CD4-positive, alpha-beta T cell treated with Interferon gamma for 1 hour (primary cell): ENCODE results near the gene THADA.
"Not testable (repeated sequence)": the region's sequence is repeated elsewhere in the genome, so short reads cannot be mapped to it uniquely, and the experiment has no call there.

Experiments
- DNase-seq: peaks from one replicate; pipeline ENCODE4 v3.0.0-alpha.2; 2020

The THADA gene

GRCh38 chr2:43405829-43406228, 190.0 kb downstream of the THADA start:
- DNase-seq, result no peak

- no peak for DNase-seq
Observed at GRCh38 chr2:43402452-43402937, 193.3 kb downstream of the THADA start.

GRCh38 chr2:43402002-43402401, 193.8 kb downstream of the THADA start:
- DNase-seq, result no peak

- no peak for DNase-seq
Observed at GRCh38 chr2:43400508-43400907, 195.3 kb downstream of the THADA start.

GRCh38 chr2:43399515-43400264, 196.1 kb downstream of the THADA start:
- DNase-seq, result no peak

- no peak for DNase-seq
Observed at GRCh38 chr2:43399098-43399497, 196.7 kb downstream of the THADA start.

- DNase-seq, result no peak
Observed at GRCh38 chr2:43397821-43398220, 198.0 kb downstream of the THADA start.

GRCh38 chr2:43397411-43397810, 198.4 kb downstream of the THADA start:
- DNase-seq, result no peak

GRCh38 chr2:43396344-43396743, 199.5 kb downstream of the THADA start:
- not testable (repeated sequence) for DNase-seq

- no peak for DNase-seq
Observed at GRCh38 chr2:43393918-43394317, 201.9 kb downstream of the THADA start.

- DNase-seq, result no peak
Observed at GRCh38 chr2:43391878-43392215, 204.0 kb downstream of the THADA start.

- no peak for DNase-seq
Observed at GRCh38 chr2:43391201-43391877, 204.5 kb downstream of the THADA start.

- DNase-seq, result no peak
Observed at GRCh38 chr2:43389581-43390466, 206.0 kb downstream of the THADA start.

- no peak for DNase-seq
Observed at GRCh38 chr2:43388371-43388770, 207.5 kb downstream of the THADA start.

GRCh38 chr2:43387092-43388062, 208.5 kb downstream of the THADA start:
- no peak for DNase-seq

GRCh38 chr2:43386679-43387078, 209.2 kb downstream of the THADA start:
- not testable (repeated sequence) for DNase-seq

GRCh38 chr2:43384143-43384542, 211.7 kb downstream of the THADA start:
- no peak for DNase-seq

- no peak for DNase-seq
Observed at GRCh38 chr2:43383533-43383932, 212.3 kb downstream of the THADA start.

GRCh38 chr2:43379494-43379893, 216.3 kb downstream of the THADA start:
- DNase-seq, result no peak

GRCh38 chr2:43377327-43377726, 218.5 kb downstream of the THADA start:
- no peak for DNase-seq

- DNase-seq, result no peak
Observed at GRCh38 chr2:43376523-43377198, 219.2 kb downstream of the THADA start.
